Suprapubic skin (tissue), 3 donors: Measurements from ENCODE around the gene LMF2.

Experiments
- POLR2A ChIP-seq, 2 donors: fragments of 450-650 bp; IDR thresholded peaks; one replicate each; pipeline ENCODE4 v1.6.1; 2017; ENCODE audit warnings: antibody characterized with exemption in 2 of 2, mild to moderate bottlenecking in 2 of 2, moderate library complexity in 2 of 2
- TF ChIP-seq, protein P1 (sequence below), 2 donors: fragments of 200-600 bp in 1 of 2; fragments of 450-650 bp in 1 of 2; sonication (generic) in 1 of 2; IDR thresholded peaks; one replicate each; pipeline ENCODE4 v1.5.1; 2016 to 2019; ENCODE audit warnings: antibody characterized with exemption in 2 of 2, mild to moderate bottlenecking in 1 of 2, moderate library complexity in 1 of 2

DNA sequence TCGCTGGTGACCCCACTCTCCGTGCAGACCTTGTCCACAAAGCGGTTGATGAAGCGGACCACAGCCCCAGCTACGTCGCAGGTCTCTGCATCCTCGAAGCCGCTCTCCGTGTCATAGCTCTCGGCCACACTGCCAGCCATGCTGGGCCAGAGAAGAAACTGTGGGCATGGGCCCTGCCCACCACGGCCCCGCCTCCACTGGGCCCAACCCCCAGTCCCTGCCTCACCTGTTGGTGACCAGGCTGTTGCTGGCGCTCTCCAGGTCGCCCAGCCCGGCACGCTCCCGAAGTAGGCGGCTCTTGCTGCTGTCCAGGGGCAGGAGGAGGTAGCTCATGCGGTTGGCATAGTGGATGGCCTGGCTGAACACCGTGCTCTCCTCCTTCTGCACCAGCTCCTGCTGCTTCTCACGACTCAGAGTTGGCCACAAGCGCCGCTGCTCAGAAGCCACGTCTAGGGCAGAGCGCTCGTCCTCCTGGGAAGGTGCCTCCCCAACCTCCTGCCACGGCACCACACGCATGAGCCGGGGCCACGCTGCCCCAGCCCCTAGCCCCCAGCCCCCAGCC is 45.4 kb downstream of the LMF2 start:
- TF ChIP-seq, protein P1, sequence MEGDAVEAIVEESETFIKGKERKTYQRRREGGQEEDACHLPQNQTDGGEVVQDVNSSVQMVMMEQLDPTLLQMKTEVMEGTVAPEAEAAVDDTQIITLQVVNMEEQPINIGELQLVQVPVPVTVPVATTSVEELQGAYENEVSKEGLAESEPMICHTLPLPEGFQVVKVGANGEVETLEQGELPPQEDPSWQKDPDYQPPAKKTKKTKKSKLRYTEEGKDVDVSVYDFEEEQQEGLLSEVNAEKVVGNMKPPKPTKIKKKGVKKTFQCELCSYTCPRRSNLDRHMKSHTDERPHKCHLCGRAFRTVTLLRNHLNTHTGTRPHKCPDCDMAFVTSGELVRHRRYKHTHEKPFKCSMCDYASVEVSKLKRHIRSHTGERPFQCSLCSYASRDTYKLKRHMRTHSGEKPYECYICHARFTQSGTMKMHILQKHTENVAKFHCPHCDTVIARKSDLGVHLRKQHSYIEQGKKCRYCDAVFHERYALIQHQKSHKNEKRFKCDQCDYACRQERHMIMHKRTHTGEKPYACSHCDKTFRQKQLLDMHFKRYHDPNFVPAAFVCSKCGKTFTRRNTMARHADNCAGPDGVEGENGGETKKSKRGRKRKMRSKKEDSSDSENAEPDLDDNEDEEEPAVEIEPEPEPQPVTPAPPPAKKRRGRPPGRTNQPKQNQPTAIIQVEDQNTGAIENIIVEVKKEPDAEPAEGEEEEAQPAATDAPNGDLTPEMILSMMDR (IDR thresholded peaks at IDR 0.05), result no peak
- TF ChIP-seq POLR2A (IDR thresholded peaks at IDR 0.05), result no peak
